WERI-Rb-1 (cell line): Measurements from ENCODE around the gene RGL1.

ENCODE experiments used
- DNase-seq: peaks from one replicate; pipeline ENCODE4 v3.0.0-alpha.2; 2020
- H3K27ac ChIP-seq: fragments of 250-450 bp; sonication (Bioruptor Pico); 2 replicates; pipeline ENCODE4 v1.5.1; 2020; ENCODE audit warnings: mild to moderate bottlenecking, moderate library complexity
- H3K27me3 ChIP-seq: fragments of 250-450 bp; sonication (Bioruptor Pico); 2 replicates; pipeline ENCODE4 v1.5.1; 2021; ENCODE audit warnings: mild to moderate bottlenecking, low read depth, moderate library complexity; ENCODE audit not compliant: insufficient read depth, severe bottlenecking
- H3K36me3 ChIP-seq: fragments of 250-450 bp; sonication (Bioruptor Pico); 2 replicates; pipeline ENCODE4 v1.5.1; 2020; ENCODE audit warnings: mild to moderate bottlenecking, moderate library complexity
- H3K4me3 ChIP-seq: 2 replicates; pipeline ENCODE4 v1.5.1; 2011; ENCODE audit warnings: low read depth, mild to moderate bottlenecking, control low read depth, low read length
- H3K9me3 ChIP-seq: fragments of 250-450 bp; sonication (Bioruptor Pico); 2 replicates; pipeline ENCODE4 v1.5.1; 2021; ENCODE audit warnings: mild to moderate bottlenecking, moderate library complexity; ENCODE audit not compliant: severe bottlenecking
- TF ChIP-seq, protein P1 (sequence below): IDR thresholded peaks from 2 replicates; pipeline ENCODE4 v1.5.1; 2011; ENCODE audit warnings: low read depth, mild to moderate bottlenecking, control low read depth, inconsistent platforms, low read length

The RGL1 gene

DNA sequence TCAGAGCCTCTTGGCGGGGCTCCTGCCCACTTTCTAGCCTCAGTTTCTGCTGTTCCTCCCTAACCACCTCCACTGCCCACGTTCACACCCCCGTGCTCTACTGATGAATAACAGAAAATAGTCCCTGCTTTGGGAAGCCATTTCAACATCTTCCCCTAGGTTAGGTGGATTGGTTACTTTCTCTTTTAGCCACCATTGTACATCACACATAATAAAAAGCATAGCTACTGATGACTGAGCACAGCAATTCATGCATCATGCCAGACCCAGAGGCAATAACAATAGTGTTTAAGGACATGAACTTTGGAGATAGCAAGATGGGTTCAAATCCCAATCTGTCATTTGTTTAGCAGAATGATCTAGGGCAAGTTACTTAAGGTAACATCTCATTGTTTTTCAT is 158.0 kb downstream of the RGL1 start:
- H3K27me3 ChIP-seq = no peaks in the 10 kb centered on the region
- no peak overlapping the region for H3K27ac ChIP-seq
- H3K4me3 ChIP-seq = no peak overlapping the region
- TF ChIP-seq, protein P1, sequence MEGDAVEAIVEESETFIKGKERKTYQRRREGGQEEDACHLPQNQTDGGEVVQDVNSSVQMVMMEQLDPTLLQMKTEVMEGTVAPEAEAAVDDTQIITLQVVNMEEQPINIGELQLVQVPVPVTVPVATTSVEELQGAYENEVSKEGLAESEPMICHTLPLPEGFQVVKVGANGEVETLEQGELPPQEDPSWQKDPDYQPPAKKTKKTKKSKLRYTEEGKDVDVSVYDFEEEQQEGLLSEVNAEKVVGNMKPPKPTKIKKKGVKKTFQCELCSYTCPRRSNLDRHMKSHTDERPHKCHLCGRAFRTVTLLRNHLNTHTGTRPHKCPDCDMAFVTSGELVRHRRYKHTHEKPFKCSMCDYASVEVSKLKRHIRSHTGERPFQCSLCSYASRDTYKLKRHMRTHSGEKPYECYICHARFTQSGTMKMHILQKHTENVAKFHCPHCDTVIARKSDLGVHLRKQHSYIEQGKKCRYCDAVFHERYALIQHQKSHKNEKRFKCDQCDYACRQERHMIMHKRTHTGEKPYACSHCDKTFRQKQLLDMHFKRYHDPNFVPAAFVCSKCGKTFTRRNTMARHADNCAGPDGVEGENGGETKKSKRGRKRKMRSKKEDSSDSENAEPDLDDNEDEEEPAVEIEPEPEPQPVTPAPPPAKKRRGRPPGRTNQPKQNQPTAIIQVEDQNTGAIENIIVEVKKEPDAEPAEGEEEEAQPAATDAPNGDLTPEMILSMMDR = no peak
- no peaks in the 10 kb centered on the region for H3K9me3 ChIP-seq
- H3K36me3 ChIP-seq = no peaks in the 10 kb centered on the region
- DNase-seq = no peak

DNA sequence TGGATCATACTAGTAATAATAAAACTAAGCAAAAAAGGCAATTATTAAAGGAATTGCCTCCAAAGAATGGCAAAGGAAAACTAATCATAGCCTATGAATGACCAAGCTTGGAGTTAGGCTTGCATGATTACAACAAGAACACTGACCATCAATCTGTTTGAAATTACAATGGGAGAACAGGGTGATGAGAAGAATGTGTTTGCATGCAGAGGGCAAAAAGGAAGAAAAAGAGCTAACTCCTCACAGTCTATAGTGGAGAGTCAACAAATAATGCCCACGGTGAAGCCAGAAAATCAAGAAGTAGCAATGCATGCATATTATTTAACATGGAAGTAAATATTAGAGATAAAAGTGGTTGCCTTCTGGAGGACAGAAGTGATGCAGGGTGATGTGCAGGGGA is 160.8 kb downstream of the RGL1 start:
- Histone ChIP-seq H3K9me3 (no peaks in the 10 kb centered on the region), H3K27ac (no peak overlapping the region), H3K27me3 (no peaks in the 10 kb centered on the region), H3K4me3 (no peak overlapping the region), H3K36me3 (no peaks in the 10 kb centered on the region)
- DNase-seq = no peak
- TF ChIP-seq, protein P1 = no peak

DNA sequence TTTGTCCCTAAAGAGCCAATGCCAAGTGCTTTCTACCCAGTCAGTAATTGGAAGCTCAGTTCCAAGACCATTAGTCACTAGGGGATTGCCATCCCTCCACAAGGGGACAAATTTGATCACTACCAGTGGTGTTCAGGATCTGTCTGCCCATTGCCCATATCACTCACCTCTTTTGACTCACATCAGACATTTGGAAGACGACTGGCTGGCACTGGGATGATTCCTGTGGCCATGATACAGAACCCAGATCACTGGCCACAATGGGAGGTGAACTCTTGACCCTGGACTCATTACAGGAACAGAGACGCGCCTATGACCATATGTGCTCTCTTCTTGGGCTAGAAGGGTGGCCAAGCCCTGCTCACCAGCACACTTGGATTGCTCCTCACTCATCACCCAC is 161.6 kb downstream of the RGL1 start:
- Histone ChIP-seq H3K27me3 (no peaks in the 10 kb centered on the region), H3K4me3 (no peak overlapping the region), H3K36me3 (no peaks in the 10 kb centered on the region), H3K9me3 (no peaks in the 10 kb centered on the region), H3K27ac (no peak overlapping the region)
- TF ChIP-seq, protein P1 = no peak
- DNase-seq = no peak

DNA sequence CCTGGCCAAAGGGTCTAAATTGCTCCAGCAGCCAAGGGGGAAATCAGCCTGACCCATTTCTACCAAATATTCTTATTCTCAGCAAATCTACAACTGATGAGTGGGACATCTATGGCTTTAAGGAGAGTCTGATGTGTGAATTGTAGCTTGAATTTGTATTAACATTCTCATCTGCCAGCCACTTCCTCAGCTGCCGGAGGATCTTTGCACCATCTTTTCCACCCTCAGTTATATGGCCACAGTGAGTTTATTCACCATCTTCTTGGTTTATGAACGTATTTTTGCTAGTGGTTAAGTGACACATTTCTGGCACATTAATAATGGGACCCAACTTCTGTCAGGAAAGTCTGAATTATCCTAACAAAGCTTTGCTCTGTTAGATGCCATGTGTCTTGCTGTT is 163.0 kb downstream of the RGL1 start:
- H3K27me3 ChIP-seq = no peaks in the 10 kb centered on the region
- DNase-seq = no peak
- H3K27ac ChIP-seq = no peak overlapping the region
- H3K4me3 ChIP-seq = no peak overlapping the region
- H3K9me3 ChIP-seq = no peaks in the 10 kb centered on the region
- no peaks in the 10 kb centered on the region for H3K36me3 ChIP-seq
- TF ChIP-seq, protein P1 = no peak

DNA sequence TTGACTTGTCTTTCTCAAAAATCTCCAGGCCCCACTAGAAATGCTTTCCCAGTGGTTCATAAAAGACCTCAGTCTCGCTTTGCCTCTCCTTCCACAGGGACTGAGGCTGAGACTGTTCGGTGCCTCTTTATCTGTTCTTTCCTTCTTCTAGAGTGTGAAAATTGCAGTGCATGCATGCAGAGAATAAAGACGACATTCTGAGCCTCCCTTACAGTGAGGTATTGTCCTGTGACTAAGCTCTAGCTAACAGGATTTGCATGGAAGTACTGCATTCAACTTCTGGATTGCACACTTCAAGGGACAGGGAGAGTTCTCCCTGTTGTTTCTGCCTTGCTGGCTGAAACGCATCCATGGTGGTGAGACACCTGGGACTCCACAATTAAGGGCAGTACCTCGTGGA is 163.5 kb downstream of the RGL1 start:
- Histone ChIP-seq H3K27me3 (no peaks in the 10 kb centered on the region), H3K27ac (no peak overlapping the region), H3K36me3 (no peaks in the 10 kb centered on the region), H3K9me3 (no peaks in the 10 kb centered on the region), H3K4me3 (no peak overlapping the region)
- TF ChIP-seq, protein P1 = no peak
- no peak for DNase-seq

DNA sequence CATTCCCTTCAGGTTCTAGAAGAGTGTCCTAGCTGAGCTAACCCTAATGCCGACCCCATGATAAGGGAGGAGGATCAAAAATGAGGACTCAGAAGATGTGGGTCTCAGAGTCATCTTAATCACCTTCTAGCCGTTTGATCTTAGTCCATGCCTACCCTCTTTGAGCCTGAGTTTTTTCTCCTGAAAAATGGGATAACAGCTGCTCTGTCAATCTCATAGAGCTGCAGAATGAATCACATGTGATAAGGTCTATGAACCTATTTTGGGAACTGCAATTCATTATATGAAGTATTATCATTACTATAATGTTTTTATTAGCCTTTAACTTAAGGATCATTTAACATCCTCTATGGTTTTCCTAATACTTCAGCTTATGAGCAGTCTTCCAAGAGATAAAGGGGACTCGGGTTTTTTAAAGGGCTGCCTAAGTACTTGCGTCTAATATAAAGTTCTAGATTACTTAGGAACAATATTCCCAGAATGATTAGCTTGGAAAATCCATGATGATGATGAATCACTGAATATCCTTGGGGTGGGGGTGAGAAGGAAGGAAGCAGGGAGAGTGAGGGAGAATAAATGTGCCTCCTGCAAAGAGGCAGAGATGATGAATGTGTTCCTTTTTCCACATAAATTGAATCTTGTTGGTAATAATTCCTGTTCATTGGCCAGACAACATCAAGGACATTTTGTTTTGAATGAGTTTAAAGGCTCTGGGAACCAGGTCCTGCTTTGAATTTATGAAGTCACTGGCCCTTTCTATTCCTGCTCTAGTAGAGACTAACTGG is 165.8 kb downstream of the RGL1 start:
- Histone ChIP-seq H3K27me3 (no peaks in the 10 kb centered on the region), H3K4me3 (no peak overlapping the region), H3K36me3 (no peaks in the 10 kb centered on the region), H3K9me3 (no peaks in the 10 kb centered on the region), H3K27ac (no peak overlapping the region)
- TF ChIP-seq, protein P1 = no peak
- DNase-seq = no peak
